Measurements from ENCODE around the gene C18orf63.

DNA sequence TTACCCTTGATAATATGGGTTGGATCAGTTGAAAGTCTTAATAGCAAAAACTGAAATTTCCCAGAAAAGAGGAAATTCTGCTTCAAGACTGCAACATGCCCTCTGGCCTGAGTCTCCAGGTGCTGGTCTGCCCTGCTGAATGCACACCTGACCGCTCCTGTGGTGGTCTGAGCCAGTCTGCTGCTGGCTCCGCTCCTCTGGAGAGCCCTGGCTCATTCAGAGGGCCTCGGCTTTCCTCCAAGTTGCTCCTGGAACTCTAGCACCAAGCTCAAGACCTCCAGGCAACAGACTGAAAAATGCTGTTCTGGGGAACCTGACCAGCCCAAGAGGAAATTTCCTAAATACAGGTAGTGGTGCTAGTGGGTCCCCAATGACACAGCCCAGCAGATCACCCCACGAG is 76.7 kb downstream of the C18orf63 start:
- TF ChIP-seq, protein P1, sequence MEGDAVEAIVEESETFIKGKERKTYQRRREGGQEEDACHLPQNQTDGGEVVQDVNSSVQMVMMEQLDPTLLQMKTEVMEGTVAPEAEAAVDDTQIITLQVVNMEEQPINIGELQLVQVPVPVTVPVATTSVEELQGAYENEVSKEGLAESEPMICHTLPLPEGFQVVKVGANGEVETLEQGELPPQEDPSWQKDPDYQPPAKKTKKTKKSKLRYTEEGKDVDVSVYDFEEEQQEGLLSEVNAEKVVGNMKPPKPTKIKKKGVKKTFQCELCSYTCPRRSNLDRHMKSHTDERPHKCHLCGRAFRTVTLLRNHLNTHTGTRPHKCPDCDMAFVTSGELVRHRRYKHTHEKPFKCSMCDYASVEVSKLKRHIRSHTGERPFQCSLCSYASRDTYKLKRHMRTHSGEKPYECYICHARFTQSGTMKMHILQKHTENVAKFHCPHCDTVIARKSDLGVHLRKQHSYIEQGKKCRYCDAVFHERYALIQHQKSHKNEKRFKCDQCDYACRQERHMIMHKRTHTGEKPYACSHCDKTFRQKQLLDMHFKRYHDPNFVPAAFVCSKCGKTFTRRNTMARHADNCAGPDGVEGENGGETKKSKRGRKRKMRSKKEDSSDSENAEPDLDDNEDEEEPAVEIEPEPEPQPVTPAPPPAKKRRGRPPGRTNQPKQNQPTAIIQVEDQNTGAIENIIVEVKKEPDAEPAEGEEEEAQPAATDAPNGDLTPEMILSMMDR (IDR thresholded peaks at IDR 0.05; ENCODE audit: low read depth, low read length, missing input control) = no peak
- TF ChIP-seq RAD21 (IDR thresholded peaks at IDR 0.05) (no peak), JUND (IDR thresholded peaks at IDR 0.05) (no peak), GABPA (IDR thresholded peaks at IDR 0.05 in 1 of 2, conservative IDR thresholded peaks at IDR 0.05 in 1 of 2) (no peak), EGR1 (IDR thresholded peaks at IDR 0.05; ENCODE audit: low read depth in 2 of 2) (no peak), TAF1 (conservative IDR thresholded peaks at IDR 0.05) (no peak), SP1 (IDR thresholded peaks at IDR 0.05) (no peak), HNF4A (conservative IDR thresholded peaks at IDR 0.05) (no peak)
- TF ChIP-seq, protein P2, sequence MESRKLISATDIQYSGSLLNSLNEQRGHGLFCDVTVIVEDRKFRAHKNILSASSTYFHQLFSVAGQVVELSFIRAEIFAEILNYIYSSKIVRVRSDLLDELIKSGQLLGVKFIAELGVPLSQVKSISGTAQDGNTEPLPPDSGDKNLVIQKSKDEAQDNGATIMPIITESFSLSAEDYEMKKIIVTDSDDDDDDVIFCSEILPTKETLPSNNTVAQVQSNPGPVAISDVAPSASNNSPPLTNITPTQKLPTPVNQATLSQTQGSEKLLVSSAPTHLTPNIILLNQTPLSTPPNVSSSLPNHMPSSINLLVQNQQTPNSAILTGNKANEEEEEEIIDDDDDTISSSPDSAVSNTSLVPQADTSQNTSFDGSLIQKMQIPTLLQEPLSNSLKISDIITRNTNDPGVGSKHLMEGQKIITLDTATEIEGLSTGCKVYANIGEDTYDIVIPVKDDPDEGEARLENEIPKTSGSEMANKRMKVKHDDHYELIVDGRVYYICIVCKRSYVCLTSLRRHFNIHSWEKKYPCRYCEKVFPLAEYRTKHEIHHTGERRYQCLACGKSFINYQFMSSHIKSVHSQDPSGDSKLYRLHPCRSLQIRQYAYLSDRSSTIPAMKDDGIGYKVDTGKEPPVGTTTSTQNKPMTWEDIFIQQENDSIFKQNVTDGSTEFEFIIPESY (IDR thresholded peaks at IDR 0.05) = no peak
- TF ChIP-seq, protein P3, sequence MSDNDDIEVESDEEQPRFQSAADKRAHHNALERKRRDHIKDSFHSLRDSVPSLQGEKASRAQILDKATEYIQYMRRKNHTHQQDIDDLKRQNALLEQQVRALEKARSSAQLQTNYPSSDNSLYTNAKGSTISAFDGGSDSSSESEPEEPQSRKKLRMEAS (IDR thresholded peaks at IDR 0.05) = no peak
- TF ChIP-seq, protein P4, sequence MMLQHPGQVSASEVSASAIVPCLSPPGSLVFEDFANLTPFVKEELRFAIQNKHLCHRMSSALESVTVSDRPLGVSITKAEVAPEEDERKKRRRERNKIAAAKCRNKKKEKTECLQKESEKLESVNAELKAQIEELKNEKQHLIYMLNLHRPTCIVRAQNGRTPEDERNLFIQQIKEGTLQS (IDR thresholded peaks at IDR 0.05) = no peak

Data from liver (tissue), 3 donors.